ENCODE measurements around the gene EXTL2.

The EXTL2 gene

GRCh38 chr1:100909018-100909417 lies 14.4 kb upstream of the EXTL2 start:
- no peak for TF ChIP-seq TAF1 (IDR thresholded peaks at IDR 0.05; ENCODE audit: borderline replicate concordance, insufficient read depth, low read length)
- no peak for TF ChIP-seq REST (IDR thresholded peaks at IDR 0.05; ENCODE audit: insufficient read depth in 1 of 2, low read depth in 2 of 2, low read length in 2 of 2)
- no peak for TF ChIP-seq FOXP2 (optimal IDR thresholded peaks at IDR 0.05; ENCODE audit: borderline replicate concordance, extremely low read depth, extremely low read length, insufficient read depth)
- no peak for TF ChIP-seq POLR2AphosphoS5 (IDR thresholded peaks at IDR 0.05; ENCODE audit: low read depth, low read length)
- TF ChIP-seq SIN3A (IDR thresholded peaks at IDR 0.05; ENCODE audit: borderline replicate concordance, insufficient read depth, low read length), result no peak

- TF ChIP-seq TAF1 (IDR thresholded peaks at IDR 0.05; ENCODE audit: borderline replicate concordance, insufficient read depth, low read length) (no peak), FOXP2 (optimal IDR thresholded peaks at IDR 0.05; ENCODE audit: borderline replicate concordance, extremely low read depth, extremely low read length, insufficient read depth) (no peak), POLR2AphosphoS5 (IDR thresholded peaks at IDR 0.05; ENCODE audit: low read depth, low read length) (no peak), REST (IDR thresholded peaks at IDR 0.05; ENCODE audit: insufficient read depth in 1 of 2, low read depth in 2 of 2, low read length in 2 of 2) (no peak), SIN3A (IDR thresholded peaks at IDR 0.05; ENCODE audit: borderline replicate concordance, insufficient read depth, low read length) (no peak)
These were observed 13.2 kb upstream of the EXTL2 start for GRCh38 chr1:100907887-100908286.

GRCh38 chr1:100905181-100905580 lies 10.5 kb upstream of the EXTL2 start:
- TF ChIP-seq SIN3A (IDR thresholded peaks at IDR 0.05; ENCODE audit: borderline replicate concordance, insufficient read depth, low read length) (no peak), POLR2AphosphoS5 (IDR thresholded peaks at IDR 0.05; ENCODE audit: low read depth, low read length) (no peak), REST (IDR thresholded peaks at IDR 0.05; ENCODE audit: insufficient read depth in 1 of 2, low read depth in 2 of 2, low read length in 2 of 2) (no peak), TAF1 (IDR thresholded peaks at IDR 0.05; ENCODE audit: borderline replicate concordance, insufficient read depth, low read length) (no peak), FOXP2 (optimal IDR thresholded peaks at IDR 0.05; ENCODE audit: borderline replicate concordance, extremely low read depth, extremely low read length, insufficient read depth) (no peak)

- TF ChIP-seq POLR2AphosphoS5 (IDR thresholded peaks at IDR 0.05; ENCODE audit: low read depth, low read length) (no peak), SIN3A (IDR thresholded peaks at IDR 0.05; ENCODE audit: borderline replicate concordance, insufficient read depth, low read length) (no peak), TAF1 (IDR thresholded peaks at IDR 0.05; ENCODE audit: borderline replicate concordance, insufficient read depth, low read length) (no peak), FOXP2 (optimal IDR thresholded peaks at IDR 0.05; ENCODE audit: borderline replicate concordance, extremely low read depth, extremely low read length, insufficient read depth) (no peak), REST (IDR thresholded peaks at IDR 0.05; ENCODE audit: insufficient read depth in 1 of 2, low read depth in 2 of 2, low read length in 2 of 2) (no peak)
These were observed 9.9 kb upstream of the EXTL2 start for GRCh38 chr1:100904528-100904927.

- no peak for TF ChIP-seq TAF1 (IDR thresholded peaks at IDR 0.05; ENCODE audit: borderline replicate concordance, insufficient read depth, low read length)
- TF ChIP-seq POLR2AphosphoS5 (IDR thresholded peaks at IDR 0.05; ENCODE audit: low read depth, low read length), result no peak
- TF ChIP-seq FOXP2 (optimal IDR thresholded peaks at IDR 0.05; ENCODE audit: borderline replicate concordance, extremely low read depth, extremely low read length, insufficient read depth), result no peak
- TF ChIP-seq REST (IDR thresholded peaks at IDR 0.05; ENCODE audit: insufficient read depth in 1 of 2, low read depth in 2 of 2, low read length in 2 of 2), result no peak
- no peak for TF ChIP-seq SIN3A (IDR thresholded peaks at IDR 0.05; ENCODE audit: borderline replicate concordance, insufficient read depth, low read length)
These were observed 9.1 kb upstream of the EXTL2 start for GRCh38 chr1:100903777-100904176.
